ENCODE data around the gene SALL4. TPM values are rescaled to one million over a fixed set of nuclear protein-coding genes. Genes with fewer than 3 reads are reported as not detected.

The SALL4 gene
- total RNA-seq, 1 experiment from 2014 or later, result 0.49 TPM

- no TSS peak for BruUV-seq (replicated peaks)
- no peak for TF ChIP-seq CTCF (IDR thresholded peaks at IDR 0.05; ENCODE audit: unreplicated experiment)
- intact Hi-C loops (cut with micrococcal nuclease), result no loop called here
- H3K36me3 Mint-ChIP-seq (ENCODE audit: insufficient read depth, unreplicated experiment), result no peaks in the 10 kb centered on the region
- H3K4me3 Mint-ChIP-seq (ENCODE audit: unreplicated experiment), result no peak overlapping the region
- ChIA-PET POLR2A (interaction anchor here (0.8 kb wide), 1 partner anchor 148 kb away, joined by 4 read pairs; no protein-coding TSS in a partner anchor), CTCF (interaction anchor here (0.5 to 1.6 kb wide), 2 partner anchors 70 to 268 kb away, joined by 4 read pairs; no protein-coding TSS in a partner anchor)
- DNase-seq (ENCODE audit: unreplicated experiment), result no peak
- H3K27ac Mint-ChIP-seq (ENCODE audit: low read depth, unreplicated experiment), result no peak overlapping the region
- H3K27me3 Mint-ChIP-seq (ENCODE audit: insufficient read depth, unreplicated experiment), result no peaks in the 10 kb centered on the region
- H3K9me3 Mint-ChIP-seq (ENCODE audit: unreplicated experiment), result no peaks in the 10 kb centered on the region
- H3K4me1 Mint-ChIP-seq (ENCODE audit: insufficient read depth, unreplicated experiment), result no peaks in the 10 kb centered on the region
These were observed 9.4 kb downstream of the SALL4 start for GRCh38 chr20:51792960-51793359.

- TF ChIP-seq CTCF (IDR thresholded peaks at IDR 0.05; ENCODE audit: unreplicated experiment), result no peak
- Mint-ChIP-seq H3K9me3 (ENCODE audit: unreplicated experiment) (no peaks in the 10 kb centered on the region), H3K27ac (ENCODE audit: low read depth, unreplicated experiment) (no peak overlapping the region), H3K4me1 (ENCODE audit: insufficient read depth, unreplicated experiment) (no peaks in the 10 kb centered on the region), H3K4me3 (ENCODE audit: unreplicated experiment) (no peak overlapping the region), H3K27me3 (ENCODE audit: insufficient read depth, unreplicated experiment) (no peaks in the 10 kb centered on the region), H3K36me3 (ENCODE audit: insufficient read depth, unreplicated experiment) (no peaks in the 10 kb centered on the region)
- DNase-seq (ENCODE audit: unreplicated experiment), result no peak
- intact Hi-C loops (cut with micrococcal nuclease), result no loop called here
- BruUV-seq (replicated peaks), result no TSS peak
- ChIA-PET POLR2A (no interaction called here), CTCF (interaction anchor here (0.5 to 7.9 kb wide), 6 partner anchors 8 to 293 kb away, joined by 3 to 45 read pairs (median 5); partner anchors contain the start of gene SALL4)
These were observed 10.7 kb downstream of the SALL4 start for GRCh38 chr20:51791626-51792025.

GRCh38 chr20:51790256-51790655, 12.1 kb downstream of the SALL4 start:
- TF ChIP-seq CTCF (IDR thresholded peaks at IDR 0.05; ENCODE audit: unreplicated experiment), result no peak
- intact Hi-C loops (cut with micrococcal nuclease), result no loop called here
- POLR2A ChIA-PET, result no interaction called here
- H3K36me3 Mint-ChIP-seq (ENCODE audit: insufficient read depth, unreplicated experiment), result no peaks in the 10 kb centered on the region
- H3K27me3 Mint-ChIP-seq (ENCODE audit: insufficient read depth, unreplicated experiment), result no peaks in the 10 kb centered on the region
- no peak for DNase-seq (ENCODE audit: unreplicated experiment)
- H3K27ac Mint-ChIP-seq (ENCODE audit: low read depth, unreplicated experiment), result no peak overlapping the region
- CTCF ChIA-PET, result interaction anchor here (0.6 to 7.9 kb wide), 3 partner anchors 10 to 294 kb away, joined by 4 to 45 read pairs (median 8); no protein-coding TSS in a partner anchor
- BruUV-seq (replicated peaks), result no TSS peak
- H3K4me1 Mint-ChIP-seq (ENCODE audit: insufficient read depth, unreplicated experiment), result no peaks in the 10 kb centered on the region
- H3K4me3 Mint-ChIP-seq (ENCODE audit: unreplicated experiment), result no peak overlapping the region
- no peaks in the 10 kb centered on the region for H3K9me3 Mint-ChIP-seq (ENCODE audit: unreplicated experiment)

GRCh38 chr20:51789434-51789833, 12.9 kb downstream of the SALL4 start:
- CTCF ChIA-PET, result interaction anchor here (0.5 to 7.9 kb wide), 3 partner anchors 10 to 107 kb away, joined by 4 to 45 read pairs (median 5); no protein-coding TSS in a partner anchor
- Mint-ChIP-seq H3K36me3 (ENCODE audit: insufficient read depth, unreplicated experiment) (no peaks in the 10 kb centered on the region), H3K27ac (ENCODE audit: low read depth, unreplicated experiment) (no peak overlapping the region), H3K4me1 (ENCODE audit: insufficient read depth, unreplicated experiment) (no peaks in the 10 kb centered on the region), H3K27me3 (ENCODE audit: insufficient read depth, unreplicated experiment) (no peaks in the 10 kb centered on the region), H3K4me3 (ENCODE audit: unreplicated experiment) (no peak overlapping the region), H3K9me3 (ENCODE audit: unreplicated experiment) (no peaks in the 10 kb centered on the region)
- BruUV-seq (replicated peaks), result no TSS peak
- no peak for DNase-seq (ENCODE audit: unreplicated experiment)
- no peak for TF ChIP-seq CTCF (IDR thresholded peaks at IDR 0.05; ENCODE audit: unreplicated experiment)
- POLR2A ChIA-PET, result no interaction called here
- intact Hi-C loops (cut with micrococcal nuclease), result no loop called here
